ENCODE results near the gene PTX3.

PTX3 gene

GRCh38 chr3:157487339-157487738 lies 50.7 kb downstream of the PTX3 start:
- Histone ChIP-seq H3K9ac (ENCODE audit: low read depth, low read length, poor library complexity, severe bottlenecking) (no peak overlapping the region), H2AFZ (ENCODE audit: low read length) (no peak overlapping the region), H3K4me2 (ENCODE audit: low read depth, low read length, poor library complexity, severe bottlenecking) (no peak overlapping the region), H3K4me3 (ENCODE audit: low read length, poor library complexity, severe bottlenecking) (no peak overlapping the region), H3K27me3 (ENCODE audit: insufficient read depth, low read length, poor library complexity, severe bottlenecking) (no peaks in the 10 kb centered on the region), H3K36me3 (ENCODE audit: insufficient read depth, low read length) (no peaks in the 10 kb centered on the region), H3K9me2 (replicated peaks; ENCODE audit: low read depth, low read length) (no peaks in the 10 kb centered on the region), H4K20me1 (ENCODE audit: insufficient read depth, low read length, poor library complexity, severe bottlenecking) (no peaks in the 10 kb centered on the region), H3K4me1 (ENCODE audit: insufficient read depth, low read length, poor library complexity, severe bottlenecking) (no peaks in the 10 kb centered on the region), H3K9me3 (ENCODE audit: insufficient read depth, low read depth, low read length) (no peaks in the 10 kb centered on the region), H3K79me2 (ENCODE audit: insufficient read depth, low read length) (no peaks in the 10 kb centered on the region), H3F3A (ENCODE audit: low read depth) (no peaks in the 10 kb centered on the region)
- TF ChIP-seq EZH2phosphoT487 (IDR thresholded peaks at IDR 0.05; ENCODE audit: borderline replicate concordance) (no peak), CTCF (conservative IDR thresholded peaks at IDR 0.05; ENCODE audit: low read length) (no peak)

GRCh38 chr3:157488144-157488543 lies 51.5 kb downstream of the PTX3 start:
- TF ChIP-seq CTCF (conservative IDR thresholded peaks at IDR 0.05; ENCODE audit: low read length) (no peak), EZH2phosphoT487 (IDR thresholded peaks at IDR 0.05; ENCODE audit: borderline replicate concordance) (no peak)
- H3K9ac ChIP-seq (ENCODE audit: low read depth, low read length, poor library complexity, severe bottlenecking) = no peak overlapping the region
- H2AFZ ChIP-seq (ENCODE audit: low read length) = no peak overlapping the region
- no peaks in the 10 kb centered on the region for H4K20me1 ChIP-seq (ENCODE audit: insufficient read depth, low read length, poor library complexity, severe bottlenecking)
- H3K4me3 ChIP-seq (ENCODE audit: low read length, poor library complexity, severe bottlenecking) = no peak overlapping the region
- H3K9me3 ChIP-seq (ENCODE audit: insufficient read depth, low read depth, low read length) = no peaks in the 10 kb centered on the region
- H3F3A ChIP-seq (ENCODE audit: low read depth) = no peaks in the 10 kb centered on the region
- no peaks in the 10 kb centered on the region for H3K4me1 ChIP-seq (ENCODE audit: insufficient read depth, low read length, poor library complexity, severe bottlenecking)
- H3K4me2 ChIP-seq (ENCODE audit: low read depth, low read length, poor library complexity, severe bottlenecking) = no peak overlapping the region
- H3K27me3 ChIP-seq (ENCODE audit: insufficient read depth, low read length, poor library complexity, severe bottlenecking) = no peaks in the 10 kb centered on the region
- H3K79me2 ChIP-seq (ENCODE audit: insufficient read depth, low read length) = no peaks in the 10 kb centered on the region
- no peaks in the 10 kb centered on the region for H3K9me2 ChIP-seq (replicated peaks; ENCODE audit: low read depth, low read length)
- H3K36me3 ChIP-seq (ENCODE audit: insufficient read depth, low read length) = no peaks in the 10 kb centered on the region

- no peaks in the 10 kb centered on the region for H4K20me1 ChIP-seq (ENCODE audit: insufficient read depth, low read length, poor library complexity, severe bottlenecking)
- H3F3A ChIP-seq (ENCODE audit: low read depth) = no peaks in the 10 kb centered on the region
- TF ChIP-seq CTCF (conservative IDR thresholded peaks at IDR 0.05; ENCODE audit: low read length) (no peak), EZH2phosphoT487 (IDR thresholded peaks at IDR 0.05; ENCODE audit: borderline replicate concordance) (no peak)
- H2AFZ ChIP-seq (ENCODE audit: low read length) = no peak overlapping the region
- H3K4me3 ChIP-seq (ENCODE audit: low read length, poor library complexity, severe bottlenecking) = no peak overlapping the region
- H3K27me3 ChIP-seq (ENCODE audit: insufficient read depth, low read length, poor library complexity, severe bottlenecking) = no peaks in the 10 kb centered on the region
- H3K79me2 ChIP-seq (ENCODE audit: insufficient read depth, low read length) = no peaks in the 10 kb centered on the region
- no peak overlapping the region for H3K4me2 ChIP-seq (ENCODE audit: low read depth, low read length, poor library complexity, severe bottlenecking)
- H3K4me1 ChIP-seq (ENCODE audit: insufficient read depth, low read length, poor library complexity, severe bottlenecking) = no peaks in the 10 kb centered on the region
- H3K9ac ChIP-seq (ENCODE audit: low read depth, low read length, poor library complexity, severe bottlenecking) = no peak overlapping the region
- no peaks in the 10 kb centered on the region for H3K9me3 ChIP-seq (ENCODE audit: insufficient read depth, low read depth, low read length)
- H3K36me3 ChIP-seq (ENCODE audit: insufficient read depth, low read length) = no peaks in the 10 kb centered on the region
- H3K9me2 ChIP-seq (replicated peaks; ENCODE audit: low read depth, low read length) = no peaks in the 10 kb centered on the region
Observed at GRCh38 chr3:157491136-157491535, 54.5 kb downstream of the PTX3 start.
